ENCODE data around the gene VAPA. TPM values are rescaled to one million over a fixed set of nuclear protein-coding genes. Genes with fewer than 3 reads are reported as not detected.
A peak's percentile ranks its signal among the peaks of the same experiment; 100 is the strongest.

The VAPA gene
- total RNA-seq, 3 donors from 2014 or later (not counting 1 experiment from before 2014, with no cell fraction given), result 175 to 186 (median 182) TPM

- no peak overlapping the region for H3K4me3 ChIP-seq (ENCODE audit: low read length)
- no peaks in the 10 kb centered on the region for H3K9me3 ChIP-seq (ENCODE audit: control insufficient read depth, insufficient read depth, low read length)
- DNase-seq (peak in 1 of 2 donors; percentile 21), ATAC-seq (peak in 2 of 3 donors; percentile 32 to 37)
- WGBS (ENCODE audit: insufficient coverage), result 18% methylated on average over 3 of the region's 3 CpGs
- peaks cover 4% of the 10 kb centered on the region for H3K4me1 ChIP-seq (ENCODE audit: control insufficient read depth, insufficient read depth, low read length)
- peaks cover 14 to 18% of the 10 kb centered on the region in 2 donors for H3K4me1 Mint-ChIP-seq
- H3K36me3 Mint-ChIP-seq, result no peaks in the 10 kb centered on the region
- intact Hi-C loops (cut with micrococcal nuclease), result no loop called here
- H3K36me3 ChIP-seq (ENCODE audit: control insufficient read depth, insufficient read depth, low read length), result no peaks in the 10 kb centered on the region
- H3K27ac Mint-ChIP-seq, result no peak overlapping the region
- no peak for TF ChIP-seq CTCF (IDR thresholded peaks at IDR 0.05)
- H3K9me3 Mint-ChIP-seq, result no peaks in the 10 kb centered on the region
- H3K4me3 Mint-ChIP-seq, result no peak overlapping the region
- H3K27me3 Mint-ChIP-seq (ENCODE audit: low read depth in 2 of 2), result no peaks in the 10 kb centered on the region
- H3K27me3 ChIP-seq (ENCODE audit: control insufficient read depth, insufficient read depth, low read length), result no peaks in the 10 kb centered on the region
- no peak overlapping the region for H3K27ac ChIP-seq (ENCODE audit: low read length)
Observed at GRCh38 chr18:9961041-9961440, 47.2 kb downstream of the VAPA start.

- Histone ChIP-seq H3K27me3 (ENCODE audit: control insufficient read depth, insufficient read depth, low read length) (no peaks in the 10 kb centered on the region), H3K4me3 (ENCODE audit: low read length) (no peak overlapping the region), H3K9me3 (ENCODE audit: control insufficient read depth, insufficient read depth, low read length) (no peaks in the 10 kb centered on the region), H3K36me3 (ENCODE audit: control insufficient read depth, insufficient read depth, low read length) (no peaks in the 10 kb centered on the region), H3K27ac (ENCODE audit: low read length) (no peak overlapping the region), H3K4me1 (ENCODE audit: control insufficient read depth, insufficient read depth, low read length) (peaks cover 19% of the 10 kb centered on the region)
- H3K36me3 Mint-ChIP-seq, result no peaks in the 10 kb centered on the region
- no peaks in the 10 kb centered on the region for H3K9me3 Mint-ChIP-seq
- ATAC-seq (no peak), DNase-seq (no peak)
- peaks cover 28 to 36% of the 10 kb centered on the region in 2 donors for H3K27me3 Mint-ChIP-seq (ENCODE audit: low read depth in 2 of 2)
- peak overlapping the region in 1 of 2 donors; percentile 8 for H3K27ac Mint-ChIP-seq
- WGBS (ENCODE audit: insufficient coverage), result 85% methylated on average over 8 of the region's 9 CpGs
- H3K4me1 Mint-ChIP-seq, result peaks cover 43 to 50% of the 10 kb centered on the region in 2 donors
- peak overlapping the region; percentile 4 for H3K4me3 Mint-ChIP-seq
- TF ChIP-seq CTCF (IDR thresholded peaks at IDR 0.05), result no peak
- intact Hi-C loops (cut with micrococcal nuclease), result no loop called here
Observed at GRCh38 chr18:9965711-9966624, 52.2 kb downstream of the VAPA start.

GRCh38 chr18:9968081-9968848 is 54.4 kb downstream of the VAPA start:
- WGBS (ENCODE audit: insufficient coverage), result 47% methylated on average over 31 of the region's 31 CpGs
- TF ChIP-seq CTCF (IDR thresholded peaks at IDR 0.05), result no peak
- H3K36me3 Mint-ChIP-seq, result no peaks in the 10 kb centered on the region
- peaks cover 43 to 45% of the 10 kb centered on the region in 2 donors for H3K4me1 Mint-ChIP-seq
- H3K4me3 ChIP-seq (ENCODE audit: low read length), result no peak overlapping the region
- no peak overlapping the region for H3K27ac ChIP-seq (ENCODE audit: low read length)
- no peaks in the 10 kb centered on the region for H3K9me3 Mint-ChIP-seq
- H3K36me3 ChIP-seq (ENCODE audit: control insufficient read depth, insufficient read depth, low read length), result no peaks in the 10 kb centered on the region
- H3K27me3 ChIP-seq (ENCODE audit: control insufficient read depth, insufficient read depth, low read length), result no peaks in the 10 kb centered on the region
- DNase-seq (no peak), ATAC-seq (no peak)
- intact Hi-C loops (cut with micrococcal nuclease), result no loop called here
- peak overlapping the region; percentile 54 for H3K4me3 Mint-ChIP-seq
- H3K9me3 ChIP-seq (ENCODE audit: control insufficient read depth, insufficient read depth, low read length), result no peaks in the 10 kb centered on the region
- peak overlapping the region in 1 of 2 donors; percentile 13 for H3K27ac Mint-ChIP-seq
- peaks cover 31 to 42% of the 10 kb centered on the region in 2 donors for H3K27me3 Mint-ChIP-seq (ENCODE audit: low read depth in 2 of 2)
- H3K4me1 ChIP-seq (ENCODE audit: control insufficient read depth, insufficient read depth, low read length), result peaks cover 19% of the 10 kb centered on the region
